Measurements from ENCODE around the gene NTM. TPM values are rescaled to one million over a fixed set of nuclear protein-coding genes. Genes with fewer than 3 reads are reported as not detected.

NTM gene
- polyA plus RNA-seq, 1 donor (not counting 4 experiments of a cell fraction or from before 2014, with no cell fraction given), result 47.9 TPM

DNA sequence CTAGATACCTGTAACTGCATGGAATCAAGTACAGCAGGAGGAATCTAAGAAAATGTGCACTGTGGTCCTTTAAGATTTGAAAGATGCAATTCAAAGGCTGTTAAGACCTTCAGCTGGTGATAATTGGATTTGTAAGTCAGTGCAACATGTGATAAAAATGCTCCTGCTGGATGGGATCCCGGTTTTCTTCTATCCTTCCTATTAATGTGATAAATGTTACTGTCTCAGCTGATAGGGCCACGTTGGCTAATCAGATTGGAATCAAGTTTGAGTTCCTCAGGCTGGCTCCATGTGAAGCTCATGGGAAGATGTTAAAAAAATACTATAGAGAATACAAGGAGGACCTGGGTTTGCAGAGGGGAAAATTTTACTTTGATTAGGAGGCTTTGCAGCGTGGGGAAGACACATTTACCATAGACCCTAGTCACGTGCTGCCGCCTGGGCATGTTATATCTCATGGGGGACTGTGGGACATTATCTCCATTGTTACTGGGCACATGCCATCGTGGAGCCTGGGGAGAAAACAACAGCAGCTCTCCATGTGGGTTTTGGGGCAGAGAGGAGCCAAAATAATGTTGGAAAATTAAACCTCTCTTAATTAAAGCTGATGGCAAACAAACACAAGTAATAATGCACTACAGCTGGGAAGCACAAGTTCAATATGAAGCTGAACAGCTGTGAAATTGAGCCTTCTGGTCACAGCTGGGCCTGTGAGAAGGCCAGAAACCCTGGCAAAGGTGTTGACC is 652.5 kb downstream of the NTM start:
- peak; percentile 34 for FAIRE-seq
- Histone ChIP-seq H3K9me1 (ENCODE audit: control insufficient read depth, extremely low read depth, insufficient read depth, low read length) (no peaks in the 10 kb centered on the region), H3K4me2 (ENCODE audit: control insufficient read depth, extremely low read depth, insufficient read depth, low read depth, low read length) (no peak overlapping the region), H3K4me3 (ENCODE audit: control insufficient read depth in 2 of 3, extremely low read depth in 1 of 3, insufficient read depth in 2 of 3, low read depth in 1 of 3, low read length in 3 of 3) (no peak overlapping the region), H3K79me2 (ENCODE audit: control insufficient read depth, insufficient read depth, low read length) (peaks cover 5% of the 10 kb centered on the region), H4K20me1 (ENCODE audit: control insufficient read depth, extremely low read depth, insufficient read depth, low read length) (no peaks in the 10 kb centered on the region), H3K9ac (ENCODE audit: control insufficient read depth, extremely low read depth, insufficient read depth, low read length) (no peak overlapping the region), H3K36me3 (ENCODE audit: control insufficient read depth in 2 of 2, extremely low read depth in 1 of 2, insufficient read depth in 2 of 2, low read length in 2 of 2) (no peaks in the 10 kb centered on the region), H3K27me3 (ENCODE audit: control insufficient read depth, extremely low read depth, insufficient read depth, low read length) (no peaks in the 10 kb centered on the region), H2AFZ (ENCODE audit: control insufficient read depth, low read length) (no peak overlapping the region), H3K4me1 (ENCODE audit: control insufficient read depth, extremely low read depth, insufficient read depth, low read length) (peaks cover 22% of the 10 kb centered on the region), H3K9me3 (ENCODE audit: control insufficient read depth, low read depth, low read length) (no peaks in the 10 kb centered on the region), H3K27ac (ENCODE audit: control insufficient read depth, insufficient read depth, low read length) (no peak overlapping the region)
- dilution Hi-C loops (cut with MboI; ENCODE audit: extremely low pct_ligation_motif_present, low sequenced_read_pairs), result no loop called here
- no peak for DNase-seq (ENCODE audit: low read depth, low spot score)
- TF ChIP-seq EZH2 (IDR thresholded peaks at IDR 0.05; ENCODE audit: low read length), result no peak
- TF ChIP-seq CTCF (optimal IDR thresholded peaks at IDR 0.05 in 1 of 3, IDR thresholded peaks at IDR 0.05 in 1 of 3, conservative IDR thresholded peaks at IDR 0.05 in 1 of 3; ENCODE audit: extremely low read depth in 1 of 3, insufficient read depth in 2 of 3, low read length in 3 of 3), result no peak

DNA sequence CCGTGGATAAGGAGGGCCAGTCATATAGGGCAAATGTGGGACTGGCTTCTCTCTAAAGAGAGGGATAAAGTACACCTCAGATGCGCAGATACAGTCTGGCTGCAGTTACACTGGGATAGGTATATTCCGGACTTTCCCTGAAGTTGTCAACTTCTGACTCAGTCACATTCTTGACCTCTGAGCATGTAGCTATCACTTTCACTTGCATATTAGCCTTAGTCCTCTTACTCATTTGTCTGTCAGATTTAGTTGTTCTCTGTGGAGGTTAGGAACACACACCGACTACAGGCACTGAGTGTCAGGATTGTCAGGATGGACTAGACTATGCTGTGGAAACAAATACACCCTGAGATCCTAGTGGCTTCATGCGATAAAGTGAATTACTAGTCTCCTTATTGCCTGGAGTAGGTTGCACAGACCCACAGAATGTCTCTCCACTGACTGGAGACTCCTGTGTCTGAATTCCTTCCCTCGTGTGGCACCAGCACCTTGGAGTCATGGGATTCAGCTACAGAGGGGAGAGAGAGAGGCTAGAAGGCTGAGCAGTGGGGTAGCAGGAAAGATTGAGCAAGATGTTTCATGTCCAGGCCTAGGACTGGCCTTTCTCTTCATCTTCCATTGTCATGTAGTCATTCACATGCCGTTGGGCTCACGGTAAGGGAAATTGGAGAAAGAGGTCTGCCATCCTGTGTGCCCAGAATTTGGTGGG is 654.3 kb downstream of the NTM start:
- Histone ChIP-seq H3K36me3 (ENCODE audit: control insufficient read depth in 2 of 2, extremely low read depth in 1 of 2, insufficient read depth in 2 of 2, low read length in 2 of 2) (no peaks in the 10 kb centered on the region), H3K79me2 (ENCODE audit: control insufficient read depth, insufficient read depth, low read length) (peaks cover 5% of the 10 kb centered on the region), H4K20me1 (ENCODE audit: control insufficient read depth, extremely low read depth, insufficient read depth, low read length) (no peaks in the 10 kb centered on the region), H3K9ac (ENCODE audit: control insufficient read depth, extremely low read depth, insufficient read depth, low read length) (no peak overlapping the region), H3K9me3 (ENCODE audit: control insufficient read depth, low read depth, low read length) (no peaks in the 10 kb centered on the region), H3K4me2 (ENCODE audit: control insufficient read depth, extremely low read depth, insufficient read depth, low read depth, low read length) (peak overlapping the region; percentile 29), H2AFZ (ENCODE audit: control insufficient read depth, low read length) (no peak overlapping the region), H3K4me3 (ENCODE audit: control insufficient read depth in 2 of 3, extremely low read depth in 1 of 3, insufficient read depth in 2 of 3, low read depth in 1 of 3, low read length in 3 of 3) (no peak overlapping the region), H3K27me3 (ENCODE audit: control insufficient read depth, extremely low read depth, insufficient read depth, low read length) (no peaks in the 10 kb centered on the region), H3K27ac (ENCODE audit: control insufficient read depth, insufficient read depth, low read length) (peak overlapping the region; percentile 50), H3K9me1 (ENCODE audit: control insufficient read depth, extremely low read depth, insufficient read depth, low read length) (no peaks in the 10 kb centered on the region), H3K4me1 (ENCODE audit: control insufficient read depth, extremely low read depth, insufficient read depth, low read length) (peaks cover 25% of the 10 kb centered on the region)
- TF ChIP-seq EZH2 (IDR thresholded peaks at IDR 0.05; ENCODE audit: low read length) (no peak), CTCF (optimal IDR thresholded peaks at IDR 0.05 in 1 of 3, IDR thresholded peaks at IDR 0.05 in 1 of 3, conservative IDR thresholded peaks at IDR 0.05 in 1 of 3; ENCODE audit: extremely low read depth in 1 of 3, insufficient read depth in 2 of 3, low read length in 3 of 3) (no peak)
- FAIRE-seq (peak; percentile 99), DNase-seq (ENCODE audit: low read depth, low spot score) (peak; percentile 66)
- dilution Hi-C loops (cut with MboI; ENCODE audit: extremely low pct_ligation_motif_present, low sequenced_read_pairs), result no loop called here
